ENCODE measurements around the gene DAP3. TPM values are rescaled to one million over a fixed set of nuclear protein-coding genes. Genes with fewer than 3 reads are reported as not detected.
A peak's percentile ranks its signal among the peaks of the same experiment; 100 is the strongest.
"Not testable (repeated sequence)": the region's sequence is repeated elsewhere in the genome, so short reads cannot be mapped to it uniquely, and the experiment has no call there.

Gene DAP3
- total RNA-seq, 2 donors from 2014 or later = 128 to 172 TPM

DNA sequence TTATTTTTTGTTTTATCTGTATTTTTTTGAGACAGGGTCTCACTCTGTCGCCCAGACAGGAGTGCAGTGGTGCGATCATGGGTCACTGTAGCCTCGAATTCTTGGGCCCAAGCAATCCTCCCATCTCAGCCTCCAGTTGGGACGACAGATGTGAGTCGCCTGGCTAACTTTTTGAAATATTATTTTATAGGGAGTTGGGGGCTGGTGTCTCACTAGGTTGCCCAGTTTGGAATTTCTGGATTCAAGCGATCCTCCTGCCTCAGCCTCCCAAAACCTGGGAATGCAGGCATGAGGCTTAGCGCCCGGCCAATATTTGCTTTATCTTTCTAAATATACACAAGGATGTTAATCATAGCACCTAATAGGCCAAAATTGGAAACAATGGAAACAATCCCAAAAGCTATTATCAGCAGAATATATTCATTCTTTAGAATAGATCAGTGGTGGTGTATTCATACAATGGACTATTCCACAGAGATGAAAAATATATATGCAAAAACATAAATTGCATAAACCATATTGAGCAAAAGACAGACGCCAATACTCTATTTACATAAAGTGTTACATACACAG lies 55.9 kb downstream of the DAP3 start:
- DNase-seq (ENCODE audit: low spot score in 2 of 2) (no peak), ATAC-seq (no peak)
- no peaks in the 10 kb centered on the region for H3K9me3 Mint-ChIP-seq
- peak overlapping the region; percentile 88 to 90 for H3K27ac Mint-ChIP-seq
- H3K36me3 Mint-ChIP-seq = no peaks in the 10 kb centered on the region

DNA sequence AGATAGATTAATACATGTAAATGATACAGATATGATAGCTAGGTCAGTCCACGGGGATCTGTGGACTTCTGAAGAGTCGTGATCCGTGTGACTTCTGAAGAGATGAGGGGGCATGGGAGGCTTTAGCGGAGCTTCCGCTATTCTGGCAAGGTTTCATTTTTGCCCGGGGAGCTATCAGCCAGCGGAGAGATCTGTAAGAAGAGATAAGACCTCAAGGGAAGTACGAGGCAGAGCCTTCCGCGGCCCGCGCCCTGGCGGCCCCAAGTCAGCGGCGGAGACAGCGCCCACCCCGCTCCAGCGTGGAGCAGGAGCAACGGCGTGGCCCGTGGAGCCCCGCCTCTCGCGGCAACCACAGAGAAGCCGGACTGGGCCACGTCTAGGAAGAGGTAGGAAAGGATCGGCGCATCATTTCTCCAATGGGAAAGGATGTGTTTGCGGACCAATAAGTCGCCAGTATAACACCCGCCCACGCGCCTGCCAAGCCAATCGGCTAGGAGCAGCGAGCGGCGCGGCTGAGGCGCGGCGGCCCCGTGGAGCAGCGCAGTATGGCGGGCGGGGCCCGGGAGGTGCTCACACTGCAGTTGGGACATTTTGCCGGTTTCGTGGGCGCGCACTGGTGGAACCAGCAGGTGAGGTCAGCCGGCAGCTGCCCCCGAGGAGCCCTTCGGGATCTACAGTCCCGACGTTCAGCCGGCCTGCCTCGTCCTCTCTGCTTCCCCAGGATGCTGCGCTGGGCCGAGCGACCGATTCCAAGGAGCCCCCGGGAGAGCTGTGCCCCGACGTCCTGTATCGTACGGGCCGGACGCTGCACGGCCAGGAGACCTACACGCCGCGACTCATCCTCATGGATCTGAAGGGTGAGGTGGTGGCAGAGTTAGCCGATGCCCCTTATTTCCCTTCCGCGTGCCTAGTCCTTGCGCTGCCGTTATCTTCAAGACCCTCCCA lies 56.7 kb downstream of the DAP3 start:
- peak overlapping the region; percentile 88 to 90 for H3K27ac Mint-ChIP-seq
- not testable (repeated sequence) for H3K9me3 Mint-ChIP-seq, H3K36me3 Mint-ChIP-seq
- ATAC-seq (peak; percentile 95 to 96), DNase-seq (ENCODE audit: low spot score in 2 of 2) (peak; percentile 95 to 96)

DNA sequence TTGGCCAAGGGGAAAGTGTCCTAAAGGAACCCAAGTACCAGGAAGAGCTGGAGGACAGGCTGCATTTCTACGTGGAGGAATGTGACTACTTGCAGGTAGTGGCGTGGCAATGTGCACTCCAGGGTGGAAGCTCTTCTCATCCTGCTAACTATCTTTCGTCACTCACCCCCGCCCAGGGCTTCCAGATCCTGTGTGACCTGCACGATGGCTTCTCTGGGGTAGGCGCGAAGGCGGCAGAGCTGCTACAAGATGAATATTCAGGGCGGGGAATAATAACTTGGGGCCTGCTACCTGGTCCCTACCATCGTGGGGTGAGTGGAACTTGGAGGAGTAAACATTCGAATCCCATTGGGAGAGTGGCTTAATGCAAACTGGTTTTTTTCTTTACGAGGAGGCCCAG lies 58.7 kb downstream of the DAP3 start:
- DNase-seq (ENCODE audit: low spot score in 2 of 2); ATAC-seq; H3K36me3 Mint-ChIP-seq; H3K9me3 Mint-ChIP-seq: not testable (repeated sequence)
- peak overlapping the region in 1 of 2 donors; percentile 84 for H3K27ac Mint-ChIP-seq

DNA sequence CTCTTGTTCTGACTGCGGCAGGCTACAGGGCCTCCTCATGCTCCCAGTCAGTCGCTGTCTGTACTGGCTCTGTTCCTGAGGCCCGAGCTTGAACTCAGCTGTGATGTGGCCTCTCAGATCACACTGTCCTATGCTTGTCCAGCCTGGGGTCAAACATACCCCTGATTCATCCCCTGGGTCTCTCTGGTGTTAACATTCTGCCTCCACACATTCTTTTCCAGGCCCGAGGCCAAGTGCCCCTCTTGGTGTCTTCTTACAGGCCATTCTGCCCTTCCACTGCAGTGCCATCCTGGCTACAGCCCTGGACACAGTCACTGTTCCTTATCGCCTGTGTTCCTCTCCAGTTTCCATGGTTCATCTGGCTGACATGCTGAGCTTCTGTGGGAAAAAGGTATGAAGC lies 59.2 kb downstream of the DAP3 start:
- peak overlapping the region in 1 of 2 donors; percentile 72 for H3K27ac Mint-ChIP-seq

DNA sequence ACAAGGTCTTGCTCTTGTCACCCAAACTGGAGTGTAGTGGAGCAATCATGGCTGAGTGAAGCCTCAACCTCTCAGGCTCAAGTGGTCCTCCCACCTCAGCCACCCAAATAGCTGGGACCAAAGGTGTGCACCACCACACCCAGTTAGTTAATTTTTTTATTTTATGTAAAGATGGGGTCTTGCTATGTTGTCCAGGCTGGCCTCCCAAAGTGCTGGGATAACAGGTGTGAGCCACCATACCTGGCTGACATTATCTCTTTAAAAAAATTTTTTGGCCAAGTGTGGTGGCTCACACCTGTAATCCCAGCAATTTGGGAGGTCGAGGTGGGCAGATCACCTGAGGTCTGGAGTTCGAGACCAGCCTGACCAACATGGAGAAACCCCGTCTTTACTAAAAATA lies 70.1 kb downstream of the DAP3 start:
- not testable (repeated sequence) for ATAC-seq
- peaks cover 7 to 10% of the 10 kb centered on the region in 2 donors for H3K36me3 Mint-ChIP-seq

More for the DNA sequence above, 59.2 kb downstream of the DAP3 start:
- not testable (repeated sequence) for DNase-seq (ENCODE audit: low spot score in 2 of 2); H3K36me3 Mint-ChIP-seq; H3K9me3 Mint-ChIP-seq; ATAC-seq

DNA sequence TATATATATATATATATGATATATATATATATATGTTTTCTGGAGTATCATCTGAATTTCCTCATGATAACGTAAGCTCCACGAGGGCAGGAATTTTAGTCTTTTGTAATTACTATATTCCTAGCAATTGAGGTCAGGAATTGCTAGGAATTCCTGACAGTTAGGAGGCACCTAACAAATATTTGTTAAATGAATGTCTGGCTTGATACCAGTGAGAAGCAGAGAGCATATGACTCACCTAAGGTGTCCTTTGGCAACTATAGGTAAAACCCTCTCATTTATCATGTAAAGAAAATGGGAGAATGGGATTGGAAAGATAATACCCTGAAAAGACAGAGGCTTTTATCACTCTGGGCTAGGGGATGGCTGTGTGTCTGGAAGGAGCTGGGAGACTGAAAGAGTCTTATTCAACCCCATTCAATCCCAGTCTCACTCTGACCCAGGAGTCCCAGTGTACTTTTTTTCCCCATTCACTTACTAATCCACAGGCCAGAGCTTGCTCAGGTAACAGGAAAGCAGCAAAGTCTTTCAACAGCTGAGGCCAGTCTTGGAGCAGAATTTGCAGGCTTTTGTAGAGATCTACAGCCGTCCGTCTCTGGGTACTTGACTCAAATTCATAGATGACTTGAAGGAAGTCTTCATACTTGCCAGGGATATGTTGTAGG lies 71.2 kb downstream of the DAP3 start:
- Mint-ChIP-seq H3K9me3 (no peaks in the 10 kb centered on the region), H3K36me3 (peaks cover 7 to 10% of the 10 kb centered on the region in 2 donors), H3K27ac (peak overlapping the region in 1 of 2 donors; percentile 31)
- ATAC-seq (no peak), DNase-seq (ENCODE audit: low spot score in 2 of 2) (no peak)

More for the DNA sequence above, 70.1 kb downstream of the DAP3 start:
- not testable (repeated sequence) for DNase-seq (ENCODE audit: low spot score in 2 of 2); H3K9me3 Mint-ChIP-seq; H3K27ac Mint-ChIP-seq

DNA sequence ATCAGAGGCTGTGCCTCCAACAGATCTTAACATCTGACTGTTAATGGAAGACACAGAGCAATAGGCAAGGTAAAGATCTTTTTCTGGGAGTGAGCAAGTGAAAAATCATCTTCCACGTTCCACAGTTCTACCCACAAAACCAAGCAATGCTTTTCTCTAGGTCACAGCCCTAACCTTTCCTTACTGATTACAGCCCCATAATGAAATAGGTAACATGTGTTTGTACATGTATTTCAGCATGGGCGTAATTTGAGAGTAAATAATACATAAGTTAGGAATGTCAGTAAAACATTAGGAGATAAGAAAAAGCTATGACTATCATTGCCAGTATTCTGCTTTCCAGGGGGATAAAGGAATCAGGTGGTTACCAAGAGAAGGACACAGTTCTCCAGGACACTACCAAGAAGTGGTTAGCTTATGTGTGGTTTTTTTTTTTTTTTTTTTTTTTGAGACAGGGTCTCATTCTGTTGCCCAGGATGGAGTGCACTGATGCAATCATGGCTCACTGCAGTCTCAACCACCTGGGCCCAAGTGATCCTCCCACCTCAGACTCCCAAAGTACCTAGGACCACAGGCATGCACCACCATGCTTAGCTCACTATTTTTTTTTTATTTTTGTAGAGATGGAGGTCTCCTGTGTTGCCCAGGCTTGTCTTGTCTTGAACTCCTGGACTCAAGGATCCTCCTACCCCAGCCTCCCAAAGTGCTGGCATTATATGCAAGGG lies 72.0 kb downstream of the DAP3 start:
- no peak for DNase-seq (ENCODE audit: low spot score in 2 of 2)
- H3K27ac Mint-ChIP-seq = peak overlapping the region in 1 of 2 donors; percentile 31
- peaks cover 7 to 10% of the 10 kb centered on the region in 2 donors for H3K36me3 Mint-ChIP-seq
- no peaks in the 10 kb centered on the region for H3K9me3 Mint-ChIP-seq
- no peak for ATAC-seq

DNA sequence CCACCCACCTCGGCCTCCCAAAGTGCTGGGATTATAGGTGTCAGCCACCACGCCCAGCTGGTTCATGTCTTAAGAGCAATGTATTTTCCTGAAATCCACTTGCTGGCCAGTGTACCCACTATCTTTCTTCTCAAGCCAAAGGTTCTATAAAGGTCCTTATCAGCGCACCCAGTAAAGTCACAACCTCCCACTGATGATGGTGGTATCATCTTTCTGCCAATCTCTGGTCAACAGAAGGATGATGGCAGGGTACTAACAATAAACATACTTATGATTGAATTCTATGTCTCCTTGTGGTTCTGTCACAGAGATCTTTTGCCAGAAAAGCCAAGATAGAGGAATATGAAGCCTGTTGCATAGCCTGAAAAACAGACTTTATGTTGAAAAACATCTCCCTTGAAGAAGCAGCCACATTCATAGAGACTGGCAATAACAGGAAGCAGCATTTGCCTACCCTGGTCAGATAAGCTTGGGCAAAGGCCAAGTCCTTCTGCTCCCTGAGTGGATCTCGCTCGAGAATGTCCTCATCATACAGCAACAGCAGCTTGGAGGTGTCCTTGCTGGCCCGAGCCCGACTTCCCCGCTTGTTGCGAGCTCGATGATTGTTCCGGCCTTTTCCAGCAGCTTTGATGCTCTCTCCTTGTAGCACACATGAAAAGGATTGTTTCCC lies 73.0 kb downstream of the DAP3 start:
- H3K36me3 Mint-ChIP-seq = peaks cover 7 to 10% of the 10 kb centered on the region in 2 donors
- no peak for ATAC-seq
- H3K9me3 Mint-ChIP-seq = no peaks in the 10 kb centered on the region
- DNase-seq (ENCODE audit: low spot score in 2 of 2) = no peak
- peak overlapping the region; percentile 12 to 48 for H3K27ac Mint-ChIP-seq

DNA sequence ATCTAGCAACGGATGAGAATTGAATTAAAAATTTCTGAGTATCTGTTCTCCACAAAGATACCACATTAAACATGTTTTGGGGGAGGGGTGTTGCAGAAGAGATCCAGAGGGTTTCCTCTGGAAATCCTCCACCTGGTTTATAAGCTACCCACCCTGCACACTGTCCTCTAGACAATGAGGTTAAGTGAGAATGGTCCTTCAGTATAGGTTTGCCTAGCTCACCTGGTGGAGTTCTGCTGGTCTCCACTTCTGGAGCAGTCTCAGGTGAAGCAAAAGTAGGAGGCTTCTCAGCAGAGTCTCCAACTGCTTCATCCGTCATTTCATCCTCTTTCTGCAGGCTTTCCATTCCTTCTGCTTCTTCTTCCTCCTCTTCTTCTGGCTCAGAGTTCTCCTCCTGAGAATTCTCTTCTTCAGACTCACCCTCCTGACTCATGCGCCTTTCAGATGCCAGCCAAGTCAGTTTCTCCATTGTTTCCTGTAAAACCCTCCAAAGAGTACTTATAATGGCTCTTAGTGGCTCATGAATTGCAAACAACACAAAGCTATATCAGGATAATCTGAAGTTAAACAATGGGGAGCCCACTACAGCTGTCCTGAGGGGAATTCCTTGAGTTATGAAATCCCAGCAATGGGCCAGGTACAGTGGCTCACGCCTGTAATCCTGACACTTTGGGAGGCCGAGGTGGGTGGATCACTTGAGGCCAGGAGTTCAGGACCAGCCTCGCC lies 74.4 kb downstream of the DAP3 start:
- H3K36me3 Mint-ChIP-seq = peaks cover 7 to 10% of the 10 kb centered on the region in 2 donors
- peak overlapping the region in 1 of 2 donors; percentile 57 for H3K27ac Mint-ChIP-seq
- DNase-seq (ENCODE audit: low spot score in 2 of 2); ATAC-seq; H3K9me3 Mint-ChIP-seq: not testable (repeated sequence)

DNA sequence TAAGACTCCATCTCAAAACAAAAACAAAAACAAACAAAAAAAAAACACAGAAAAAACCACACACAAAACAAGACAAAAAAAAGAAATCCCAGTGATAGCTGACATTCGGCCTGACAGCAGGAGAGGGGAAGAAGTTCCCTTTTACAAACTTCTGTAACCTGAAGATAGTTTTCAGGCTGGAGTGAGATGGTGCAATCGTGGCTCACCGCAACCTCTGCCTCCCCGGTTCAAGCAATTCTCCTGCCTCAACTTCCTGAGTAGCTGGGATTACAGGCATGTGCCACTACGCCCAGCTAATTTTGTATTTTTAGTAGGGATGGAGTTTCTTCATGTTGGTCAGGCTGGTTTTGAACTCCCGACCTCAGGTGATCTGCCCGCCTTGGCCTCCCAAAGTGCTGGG lies 75.1 kb downstream of the DAP3 start:
- H3K36me3 Mint-ChIP-seq = peaks cover 7 to 10% of the 10 kb centered on the region in 2 donors
- H3K27ac Mint-ChIP-seq; H3K9me3 Mint-ChIP-seq; ATAC-seq; DNase-seq (ENCODE audit: low spot score in 2 of 2): not testable (repeated sequence)

DNA sequence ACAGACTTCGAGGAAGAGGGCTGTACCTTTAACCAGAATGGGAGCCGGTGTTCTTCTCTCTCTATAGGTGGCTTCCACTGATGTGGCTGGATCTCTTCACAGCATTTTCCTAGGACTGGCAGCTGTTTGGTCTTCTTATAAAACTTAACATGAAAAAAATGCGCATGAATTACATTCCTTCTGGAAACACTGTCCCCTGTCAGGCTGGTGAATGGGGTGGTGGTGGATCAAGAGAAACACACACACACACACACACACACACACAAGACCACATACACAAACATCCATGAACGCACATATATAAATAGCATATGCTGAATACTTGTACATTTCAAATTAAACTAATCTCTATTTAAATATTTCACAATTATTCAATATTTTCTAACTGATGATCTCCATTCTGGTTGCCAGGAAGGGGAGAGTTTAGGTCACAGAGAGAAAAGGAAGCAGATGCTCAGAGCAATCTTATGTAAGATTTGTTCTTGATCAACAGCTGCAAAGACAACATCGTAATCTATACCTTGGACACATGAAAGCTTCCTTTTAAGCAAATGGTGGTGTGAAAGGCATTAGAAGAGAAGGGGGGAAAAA lies 78.6 kb downstream of the DAP3 start:
- not testable (repeated sequence) for DNase-seq (ENCODE audit: low spot score in 2 of 2); H3K27ac Mint-ChIP-seq; ATAC-seq; H3K9me3 Mint-ChIP-seq; H3K36me3 Mint-ChIP-seq

DNA sequence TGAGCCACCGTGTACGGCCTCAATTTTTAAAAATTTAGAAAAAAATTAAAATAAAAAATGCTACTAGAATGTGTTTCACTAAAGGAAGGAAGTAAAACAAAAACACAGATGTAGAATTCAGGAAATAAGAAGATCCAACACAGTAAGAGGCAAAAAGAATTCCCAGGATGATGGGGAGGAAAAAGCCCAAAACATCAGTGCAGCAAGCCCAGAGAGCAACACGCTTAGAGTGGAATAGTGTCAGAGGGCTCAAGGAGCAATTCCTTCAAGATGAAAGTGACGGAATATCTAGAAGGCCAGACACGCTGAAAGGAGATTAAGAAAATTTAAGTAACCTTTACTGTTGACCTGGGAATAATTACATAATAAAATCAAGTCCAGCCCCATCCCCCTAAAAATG lies 80.4 kb downstream of the DAP3 start:
- Mint-ChIP-seq H3K36me3 (no peaks in the 10 kb centered on the region), H3K27ac (peak overlapping the region in 1 of 2 donors; percentile 13), H3K9me3 (no peaks in the 10 kb centered on the region)
- ATAC-seq (no peak), DNase-seq (ENCODE audit: low spot score in 2 of 2) (no peak)

DNA sequence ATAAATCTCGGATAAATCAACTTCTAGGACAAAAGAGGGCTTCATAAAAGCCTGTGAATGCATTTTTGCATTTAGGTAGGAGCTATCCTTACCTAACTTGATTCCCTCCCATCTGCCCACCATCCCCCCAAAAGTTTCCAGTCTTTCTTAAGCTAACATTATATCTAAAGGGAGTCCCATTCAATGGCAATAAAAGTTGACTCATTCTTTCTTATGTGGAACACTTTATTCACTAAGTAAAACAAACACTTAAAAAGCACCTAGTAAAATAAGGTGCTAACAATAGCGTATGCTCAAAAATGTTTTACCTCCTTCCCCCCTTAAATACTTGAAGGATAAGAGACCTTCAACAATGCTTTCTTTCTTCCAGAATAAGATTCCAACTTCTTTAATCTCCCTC lies 84.3 kb downstream of the DAP3 start:
- Mint-ChIP-seq H3K27ac (no peak overlapping the region), H3K9me3 (no peaks in the 10 kb centered on the region), H3K36me3 (peaks cover 0 to 20% of the 10 kb centered on the region in 2 donors)
- no peak for ATAC-seq
- DNase-seq (ENCODE audit: low spot score in 2 of 2) = no peak

DNA sequence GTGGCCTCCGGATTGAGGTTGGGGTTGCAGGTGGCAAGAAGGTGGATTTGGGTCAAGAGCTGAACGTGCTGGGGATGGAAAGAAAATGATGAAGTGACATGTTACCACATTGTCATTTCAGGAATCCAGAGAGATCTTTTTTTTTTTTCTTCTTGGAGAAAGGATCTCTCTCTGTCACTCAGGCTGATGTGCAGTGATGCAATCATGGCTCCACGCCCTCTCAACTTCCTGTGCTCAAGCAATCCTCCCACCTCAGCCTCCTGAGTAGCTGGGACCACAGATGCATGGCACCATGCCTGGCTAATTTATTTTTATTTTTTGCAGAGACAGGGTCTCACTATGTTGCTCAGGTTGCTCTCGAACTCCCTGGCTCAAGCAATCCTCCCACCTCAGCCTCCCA lies 87.5 kb downstream of the DAP3 start:
- Mint-ChIP-seq H3K36me3 (peaks cover 0 to 20% of the 10 kb centered on the region in 2 donors), H3K27ac (peak overlapping the region in 1 of 2 donors; percentile 83), H3K9me3 (no peaks in the 10 kb centered on the region)
- DNase-seq (ENCODE audit: low spot score in 2 of 2) (no peak), ATAC-seq (no peak)

DNA sequence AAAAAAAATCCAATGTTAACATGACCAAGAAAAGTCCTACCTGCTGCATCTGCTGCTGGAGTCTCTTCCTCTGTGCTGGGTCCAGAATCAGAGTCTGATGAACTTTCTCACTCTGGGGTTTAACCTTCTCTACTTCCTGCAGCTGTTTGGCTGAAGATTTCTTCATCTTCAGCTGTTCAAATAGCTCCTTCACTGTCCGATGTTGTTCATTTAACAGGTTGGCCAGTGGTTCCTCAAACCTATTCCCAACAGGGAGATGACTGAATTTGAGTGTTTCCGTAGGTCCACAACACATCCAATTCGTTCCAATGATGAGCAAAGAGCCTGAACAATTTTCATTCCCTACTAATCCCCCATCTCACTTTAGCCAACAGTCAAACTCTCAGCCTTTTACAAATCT lies 88.7 kb downstream of the DAP3 start:
- ATAC-seq = no peak
- peaks cover 0 to 20% of the 10 kb centered on the region in 2 donors for H3K36me3 Mint-ChIP-seq
- no peak for DNase-seq (ENCODE audit: low spot score in 2 of 2)
- no peaks in the 10 kb centered on the region for H3K9me3 Mint-ChIP-seq
- peak overlapping the region in 1 of 2 donors; percentile 23 for H3K27ac Mint-ChIP-seq
